Loucy (cell line): Measurements from ENCODE around the gene TCOF1.

Experiments
- H2AFZ ChIP-seq: fragments of 200-600 bp; sonication (generic); 2 replicates; pipeline ENCODE4 v1.6.0; 2016; ENCODE audit warnings: antibody characterized with exemption, mild to moderate bottlenecking, low read length, moderate library complexity
- H3F3A ChIP-seq: fragments of 200-600 bp; 2 replicates; pipeline ENCODE4 v1.6.0; 2016; ENCODE audit warnings: antibody characterized with exemption, low read depth, mild to moderate bottlenecking
- H3K27me3 ChIP-seq: fragments of 200-600 bp; sonication (generic); 2 replicates; pipeline ENCODE4 v1.6.1; 2014; ENCODE audit warnings: low read length, mild to moderate bottlenecking; ENCODE audit not compliant: insufficient read depth, poor library complexity, severe bottlenecking
- H3K36me3 ChIP-seq: fragments of 200-600 bp; sonication (generic); 2 replicates; pipeline ENCODE4 v1.6.1; 2016; ENCODE audit warnings: low read length; ENCODE audit not compliant: insufficient read depth
- H3K4me1 ChIP-seq: fragments of 200-600 bp; sonication (generic); 2 replicates; pipeline ENCODE4 v1.5.1; 2014; ENCODE audit warnings: low read length, mild to moderate bottlenecking; ENCODE audit not compliant: insufficient read depth, poor library complexity, severe bottlenecking
- H3K4me2 ChIP-seq: fragments of 200-600 bp; sonication (generic); 2 replicates; pipeline ENCODE4 v1.6.0; 2014; ENCODE audit warnings: antibody characterized with exemption, low read length, low read depth, mild to moderate bottlenecking; ENCODE audit not compliant: poor library complexity, severe bottlenecking
- H3K4me3 ChIP-seq: fragments of 200-600 bp; sonication (generic); 2 replicates; pipeline ENCODE4 v1.5.1; 2014; ENCODE audit warnings: low read length, mild to moderate bottlenecking, mixed read lengths; ENCODE audit not compliant: poor library complexity, severe bottlenecking
- H3K79me2 ChIP-seq: fragments of 200-600 bp; sonication (generic); 2 replicates; pipeline ENCODE4 v1.6.1; 2014; ENCODE audit warnings: low read length; ENCODE audit not compliant: insufficient read depth
- H3K9ac ChIP-seq: fragments of 200-600 bp; sonication (generic); 2 replicates; pipeline ENCODE4 v1.6.0; 2014; ENCODE audit warnings: mild to moderate bottlenecking, low read depth, low read length, moderate library complexity; ENCODE audit not compliant: poor library complexity, severe bottlenecking
- H3K9me2 ChIP-seq: fragments of 200-600 bp; sonication (generic); replicated peaks from 2 replicates; pipeline ENCODE4 v1.6.1; 2016; ENCODE audit warnings: low read depth, low read length, mixed read lengths
- H3K9me3 ChIP-seq: fragments of 200-600 bp; sonication (generic); 2 replicates; pipeline ENCODE4 v1.6.1; 2014; ENCODE audit warnings: mild to moderate bottlenecking, antibody characterized with exemption, low read length, low read depth; ENCODE audit not compliant: insufficient read depth
- H4K20me1 ChIP-seq: fragments of 200-600 bp; sonication (generic); 2 replicates; pipeline ENCODE4 v1.6.0; 2014; ENCODE audit warnings: antibody characterized with exemption, low read length, mild to moderate bottlenecking; ENCODE audit not compliant: insufficient read depth, poor library complexity, severe bottlenecking
- CTCF ChIP-seq: fragments of 200-600 bp; sonication (generic); conservative IDR thresholded peaks from 2 replicates; pipeline ENCODE4 v1.5.1; 2014; ENCODE audit warnings: mild to moderate bottlenecking, antibody characterized with exemption, low read length
- EZH2phosphoT487 ChIP-seq: fragments of 200-600 bp; IDR thresholded peaks from 2 replicates; pipeline ENCODE4 v1.6.1; 2018; ENCODE audit warnings: antibody characterized with exemption, mild to moderate bottlenecking, moderate library complexity, borderline replicate concordance

Gene TCOF1

GRCh38 chr5:150391064-150391834 lies 33.8 kb downstream of the TCOF1 start:
- Histone ChIP-seq H3K9ac (no peak overlapping the region), H3F3A (no peaks in the 10 kb centered on the region), H3K4me2 (no peak overlapping the region), H3K27me3 (no peaks in the 10 kb centered on the region), H3K9me3 (no peaks in the 10 kb centered on the region), H4K20me1 (no peaks in the 10 kb centered on the region), H3K79me2 (no peaks in the 10 kb centered on the region), H3K9me2 (no peaks in the 10 kb centered on the region), H3K4me1 (no peaks in the 10 kb centered on the region), H3K36me3 (peaks cover 94% of the 10 kb centered on the region), H2AFZ (no peak overlapping the region), H3K4me3 (no peak overlapping the region)
- TF ChIP-seq EZH2phosphoT487 (no peak), CTCF (no peak)

- Histone ChIP-seq H3F3A (no peaks in the 10 kb centered on the region), H3K4me2 (no peak overlapping the region), H3K9ac (no peak overlapping the region), H3K9me2 (no peaks in the 10 kb centered on the region), H3K4me1 (no peaks in the 10 kb centered on the region), H3K36me3 (peaks cover 94% of the 10 kb centered on the region), H2AFZ (no peak overlapping the region), H3K79me2 (no peaks in the 10 kb centered on the region), H3K9me3 (no peaks in the 10 kb centered on the region), H3K27me3 (no peaks in the 10 kb centered on the region), H4K20me1 (no peaks in the 10 kb centered on the region), H3K4me3 (no peak overlapping the region)
- TF ChIP-seq CTCF: no peak
Observed at GRCh38 chr5:150391986-150392385, 34.5 kb downstream of the TCOF1 start.

- peaks cover 96% of the 10 kb centered on the region for H3K36me3 ChIP-seq
Observed at GRCh38 chr5:150392680-150393079, 35.2 kb downstream of the TCOF1 start.

More at GRCh38 chr5:150392680-150393079, 35.2 kb downstream of the TCOF1 start:
- Histone ChIP-seq H4K20me1 (no peaks in the 10 kb centered on the region), H3F3A (no peaks in the 10 kb centered on the region), H3K9ac (no peak overlapping the region), H3K4me3 (no peak overlapping the region), H3K27me3 (no peaks in the 10 kb centered on the region), H2AFZ (no peak overlapping the region), H3K9me3 (no peaks in the 10 kb centered on the region), H3K4me2 (no peak overlapping the region), H3K79me2 (no peaks in the 10 kb centered on the region), H3K4me1 (no peaks in the 10 kb centered on the region), H3K9me2 (no peaks in the 10 kb centered on the region)
- TF ChIP-seq CTCF (no peak), EZH2phosphoT487 (no peak)
